HG03045 (cell line): ENCODE data around the gene KDM3A.
A peak's percentile ranks its signal among the peaks of the same experiment; 100 is the strongest.

ENCODE experiments used
- ATAC-seq: cut with Tn5 transposase; IDR thresholded peaks from one replicate; pipeline ENCODE4 v1.9.1; 2021; ENCODE audit warnings: mild to moderate bottlenecking, moderate library complexity; ENCODE audit not compliant: unreplicated experiment

The KDM3A gene

GRCh38 chr2:86440631-86441391 lies at the start of gene KDM3A:
KDM3A (plus strand) TSS chr2:86441371; CDS start chr2:86442048, 677 bp downstream.
- ATAC-seq = peak; percentile 89

GRCh38 chr2:86392873-86393518 lies 48.2 kb upstream of the KDM3A start:
- no peak for ATAC-seq

GRCh38 chr2:86393521-86394491 lies 47.4 kb upstream of the KDM3A start:
- no peak for ATAC-seq

- ATAC-seq = no peak
Measured at GRCh38 chr2:86396291-86396785, 44.8 kb upstream of the KDM3A start.

GRCh38 chr2:86397986-86398385 lies 43.2 kb upstream of the KDM3A start:
- no peak for ATAC-seq

- ATAC-seq = no peak
Measured at GRCh38 chr2:86398500-86399474, 42.4 kb upstream of the KDM3A start.

GRCh38 chr2:86400321-86400720 lies 40.9 kb upstream of the KDM3A start:
- no peak for ATAC-seq

GRCh38 chr2:86410581-86410980 lies 30.6 kb upstream of the KDM3A start:
- no peak for ATAC-seq

GRCh38 chr2:86411396-86411795 lies 29.8 kb upstream of the KDM3A start:
- no peak for ATAC-seq

- no peak for ATAC-seq
Measured at GRCh38 chr2:86412007-86412406, 29.2 kb upstream of the KDM3A start.

GRCh38 chr2:86413296-86414094 lies 27.7 kb upstream of the KDM3A start:
- ATAC-seq = no peak

GRCh38 chr2:86414996-86415395 lies 26.2 kb upstream of the KDM3A start:
- no peak for ATAC-seq

GRCh38 chr2:86416146-86416545 lies 25.0 kb upstream of the KDM3A start:
- ATAC-seq = no peak

GRCh38 chr2:86417961-86418360 lies 23.2 kb upstream of the KDM3A start:
- no peak for ATAC-seq

- no peak for ATAC-seq
Measured at GRCh38 chr2:86420913-86421312, 20.3 kb upstream of the KDM3A start.

GRCh38 chr2:86426271-86426670 lies 14.9 kb upstream of the KDM3A start:
- ATAC-seq = no peak

GRCh38 chr2:86429335-86429734 lies 11.8 kb upstream of the KDM3A start:
- no peak for ATAC-seq

GRCh38 chr2:86430368-86430767 lies 10.8 kb upstream of the KDM3A start:
- no peak for ATAC-seq

- no peak for ATAC-seq
Measured at GRCh38 chr2:86433137-86433536, 8.0 kb upstream of the KDM3A start.
